Islet precursor cell (in vitro differentiated cells): Measurements from ENCODE around the gene FLRT1.

Experiments
- DNase-seq: peaks from one replicate; pipeline ENCODE4 v3.0.0-alpha.2; 2018

Gene FLRT1, protein sequence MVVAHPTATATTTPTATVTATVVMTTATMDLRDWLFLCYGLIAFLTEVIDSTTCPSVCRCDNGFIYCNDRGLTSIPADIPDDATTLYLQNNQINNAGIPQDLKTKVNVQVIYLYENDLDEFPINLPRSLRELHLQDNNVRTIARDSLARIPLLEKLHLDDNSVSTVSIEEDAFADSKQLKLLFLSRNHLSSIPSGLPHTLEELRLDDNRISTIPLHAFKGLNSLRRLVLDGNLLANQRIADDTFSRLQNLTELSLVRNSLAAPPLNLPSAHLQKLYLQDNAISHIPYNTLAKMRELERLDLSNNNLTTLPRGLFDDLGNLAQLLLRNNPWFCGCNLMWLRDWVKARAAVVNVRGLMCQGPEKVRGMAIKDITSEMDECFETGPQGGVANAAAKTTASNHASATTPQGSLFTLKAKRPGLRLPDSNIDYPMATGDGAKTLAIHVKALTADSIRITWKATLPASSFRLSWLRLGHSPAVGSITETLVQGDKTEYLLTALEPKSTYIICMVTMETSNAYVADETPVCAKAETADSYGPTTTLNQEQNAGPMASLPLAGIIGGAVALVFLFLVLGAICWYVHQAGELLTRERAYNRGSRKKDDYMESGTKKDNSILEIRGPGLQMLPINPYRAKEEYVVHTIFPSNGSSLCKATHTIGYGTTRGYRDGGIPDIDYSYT

GRCh38 chr11:64035576-64035975 is at the start of gene FLRT1:
FLRT1 (plus strand) TSS chr11:64035931; CDS start chr11:64116268, 80,337 bp downstream.
- DNase-seq, result no peak

DNA sequence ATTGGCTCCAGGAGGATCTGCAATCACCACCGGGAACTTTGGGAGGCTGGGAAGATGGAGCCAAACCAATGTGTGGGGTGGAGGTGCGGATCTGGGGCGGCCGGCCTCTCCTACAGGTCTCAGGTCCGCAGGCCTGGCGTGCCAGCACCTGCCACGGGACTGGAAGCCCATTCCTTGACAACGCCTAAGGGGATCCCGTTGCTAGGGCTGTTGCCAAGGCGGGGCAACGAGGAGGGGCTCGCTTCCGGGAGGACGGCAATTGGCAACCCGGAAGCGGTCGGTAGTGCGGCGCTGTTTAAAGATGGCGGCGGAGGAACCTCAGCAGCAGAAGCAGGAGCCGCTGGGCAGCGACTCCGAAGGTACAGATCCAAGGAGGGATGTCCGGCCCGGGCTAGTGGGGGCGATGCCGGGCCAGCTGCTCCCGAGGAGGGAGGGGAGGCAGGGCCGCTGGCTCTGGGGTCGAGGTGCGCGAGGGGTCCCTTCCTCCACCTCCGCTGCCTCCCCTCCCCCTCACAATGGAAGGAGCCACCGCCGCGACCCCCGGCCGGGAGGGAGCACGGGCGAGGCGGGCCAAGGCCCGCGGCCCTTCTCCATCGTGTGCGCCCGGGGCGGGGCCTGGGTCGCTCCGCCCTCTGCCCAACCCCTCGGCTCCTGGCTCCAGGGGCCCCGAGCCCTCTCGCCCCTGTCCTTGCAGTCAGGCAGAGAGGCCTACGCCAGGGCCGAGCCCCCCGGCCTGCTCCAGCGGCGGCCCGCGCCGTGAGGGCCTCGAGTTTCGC is 49.4 kb upstream of the FLRT1 start, which contains the start of gene OTUB1:
TSS of gene OTUB1 (plus strand) at position 283 of the 776 bp plus-strand sequence. CDS start at position 302, 19 bp downstream.
- peak; percentile 98 for DNase-seq

GRCh38 chr11:63986932-63987513 is 48.7 kb upstream of the FLRT1 start:
- no peak for DNase-seq

- no peak for DNase-seq
Observed at GRCh38 chr11:63991558-63991957, 44.2 kb upstream of the FLRT1 start.

DNA sequence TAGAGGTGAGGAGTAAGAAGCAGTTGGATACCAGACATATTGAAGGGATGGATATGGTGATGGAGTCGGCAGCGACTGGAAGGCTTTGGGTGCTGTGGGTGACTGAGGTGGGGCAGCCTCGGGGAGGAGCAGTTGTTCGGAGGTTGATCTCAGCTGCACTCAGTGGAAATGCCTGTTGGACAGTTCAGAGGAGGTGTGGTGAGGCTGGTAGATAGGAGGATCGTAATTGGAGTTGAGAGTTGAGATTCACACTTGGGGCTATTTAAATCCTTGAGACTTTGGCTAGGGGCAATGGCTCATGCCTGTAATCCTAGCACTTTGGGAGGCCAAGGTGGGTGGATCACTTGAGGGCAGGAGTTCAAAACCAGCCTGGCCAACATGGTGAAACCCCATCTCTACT is 42.6 kb upstream of the FLRT1 start:
- no peak for DNase-seq

DNA sequence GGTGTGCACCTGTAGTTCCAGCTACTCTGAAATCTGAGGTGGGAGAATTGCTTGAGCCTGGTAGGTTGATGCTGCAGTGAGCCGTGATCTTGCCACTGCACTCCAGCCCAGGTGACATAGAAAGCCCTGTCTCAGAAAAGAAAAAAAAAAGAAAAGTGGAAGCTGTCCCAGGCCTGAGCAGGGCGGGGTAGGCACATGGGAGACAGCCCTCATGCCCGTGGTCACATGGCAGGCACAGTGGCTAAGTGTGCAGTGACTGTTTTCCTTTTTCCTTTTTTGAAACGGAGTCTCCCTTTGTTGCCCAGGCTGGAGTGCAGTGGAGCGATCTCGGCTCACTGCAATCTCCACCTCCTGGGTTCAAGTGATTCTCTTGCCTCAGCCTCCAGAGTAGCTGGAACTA is 41.7 kb upstream of the FLRT1 start:
- DNase-seq, result no peak

- peak; percentile 53 for DNase-seq
Observed at GRCh38 chr11:63996512-63996911, 39.2 kb upstream of the FLRT1 start.

DNA sequence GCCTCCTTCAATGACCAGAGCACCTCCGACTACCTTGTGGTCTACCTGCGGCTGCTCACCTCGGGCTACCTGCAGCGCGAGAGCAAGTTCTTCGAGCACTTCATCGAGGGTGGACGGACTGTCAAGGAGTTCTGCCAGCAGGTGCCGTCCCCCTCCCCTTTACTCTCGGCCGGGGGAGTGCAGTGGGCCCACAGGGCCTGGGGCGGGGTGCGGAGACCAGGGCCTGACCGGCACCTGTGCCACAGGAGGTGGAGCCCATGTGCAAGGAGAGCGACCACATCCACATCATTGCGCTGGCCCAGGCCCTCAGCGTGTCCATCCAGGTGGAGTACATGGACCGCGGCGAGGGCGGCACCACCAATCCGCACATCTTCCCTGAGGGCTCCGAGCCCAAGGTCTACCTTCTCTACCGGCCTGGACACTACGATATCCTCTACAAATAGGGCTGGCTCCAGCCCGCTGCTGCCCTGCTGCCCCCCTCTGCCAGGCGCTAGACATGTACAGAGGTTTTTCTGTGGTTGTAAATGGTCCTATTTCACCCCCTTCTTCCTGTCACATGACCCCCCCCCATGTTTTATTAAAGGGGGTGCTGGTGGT is 38.5 kb upstream of the FLRT1 start:
- peak; percentile 57 for DNase-seq

GRCh38 chr11:63997801-63998337 is 37.9 kb upstream of the FLRT1 start:
- DNase-seq, result no peak

- DNase-seq, result peak; percentile 70
Observed at GRCh38 chr11:63998558-63999348, 37.0 kb upstream of the FLRT1 start.

DNA sequence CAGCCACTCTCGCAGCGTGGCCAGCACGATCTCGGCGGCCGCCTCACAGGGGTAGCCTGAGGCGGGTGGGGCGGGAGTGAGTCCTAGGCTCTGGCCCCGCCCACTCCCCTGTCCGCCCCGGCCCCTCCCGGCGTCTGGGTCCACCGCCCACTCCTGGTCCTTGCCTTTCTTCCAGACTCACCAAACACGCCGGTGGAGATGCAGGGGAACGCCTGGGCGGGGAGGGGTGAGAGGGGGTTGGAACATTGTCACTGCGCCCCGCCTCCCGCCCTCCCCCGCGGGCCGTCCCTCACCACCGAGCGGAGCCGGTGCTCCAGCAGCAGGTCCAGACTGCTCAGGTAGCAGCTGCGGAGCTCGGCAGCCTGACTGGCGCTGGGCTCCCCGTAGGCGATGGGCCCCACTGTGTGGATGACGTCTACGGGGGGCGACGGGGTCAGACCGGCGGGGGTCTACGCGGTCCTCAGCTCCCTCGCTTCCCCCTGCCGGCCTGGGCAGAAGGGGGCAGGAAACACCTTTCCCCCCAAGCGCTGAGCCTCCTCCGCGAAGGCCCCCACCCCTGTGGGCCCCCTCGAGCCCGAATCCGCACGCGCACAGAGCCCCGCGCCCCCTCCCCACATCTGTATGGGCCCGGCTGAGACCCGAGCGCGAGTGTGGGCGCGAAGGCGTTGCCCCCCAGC is 36.2 kb upstream of the FLRT1 start:
- DNase-seq, result peak; percentile 98

DNA sequence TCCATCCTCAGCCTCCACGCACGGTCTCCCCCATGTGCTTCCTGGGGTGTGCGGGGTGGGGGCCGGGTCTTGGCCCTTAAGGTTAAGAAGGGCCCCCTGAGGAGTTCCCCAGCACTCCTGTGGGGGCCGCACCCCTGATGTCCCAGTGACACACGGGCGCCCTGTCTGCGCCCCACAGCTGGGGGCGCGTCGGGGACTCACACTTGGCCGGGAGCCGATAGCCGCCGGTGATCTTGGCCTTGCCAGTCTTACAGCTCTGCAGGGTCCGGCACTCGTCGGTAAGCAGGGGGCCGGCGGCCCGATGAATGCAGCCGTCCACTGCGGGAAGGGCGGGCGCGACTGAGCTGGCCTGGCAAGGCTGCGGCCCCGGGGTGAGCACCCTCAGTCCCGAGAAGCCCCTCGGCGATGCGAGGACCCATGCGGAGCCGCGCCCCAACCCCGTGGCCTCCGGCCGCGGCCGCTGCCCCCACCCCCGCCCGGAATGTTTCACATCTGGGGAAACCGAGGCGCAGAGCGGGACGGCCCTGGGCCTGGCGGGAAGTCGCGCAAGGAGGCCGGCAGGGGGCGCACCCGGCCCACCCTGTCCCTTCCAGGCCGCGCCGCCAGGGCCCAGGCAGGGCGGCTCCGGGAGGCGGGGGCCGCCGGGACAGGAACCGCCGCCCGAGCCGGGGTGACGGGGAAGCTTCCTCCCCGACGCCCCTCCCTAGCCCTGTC is 35.5 kb upstream of the FLRT1 start:
- DNase-seq, result peak; percentile 85

DNA sequence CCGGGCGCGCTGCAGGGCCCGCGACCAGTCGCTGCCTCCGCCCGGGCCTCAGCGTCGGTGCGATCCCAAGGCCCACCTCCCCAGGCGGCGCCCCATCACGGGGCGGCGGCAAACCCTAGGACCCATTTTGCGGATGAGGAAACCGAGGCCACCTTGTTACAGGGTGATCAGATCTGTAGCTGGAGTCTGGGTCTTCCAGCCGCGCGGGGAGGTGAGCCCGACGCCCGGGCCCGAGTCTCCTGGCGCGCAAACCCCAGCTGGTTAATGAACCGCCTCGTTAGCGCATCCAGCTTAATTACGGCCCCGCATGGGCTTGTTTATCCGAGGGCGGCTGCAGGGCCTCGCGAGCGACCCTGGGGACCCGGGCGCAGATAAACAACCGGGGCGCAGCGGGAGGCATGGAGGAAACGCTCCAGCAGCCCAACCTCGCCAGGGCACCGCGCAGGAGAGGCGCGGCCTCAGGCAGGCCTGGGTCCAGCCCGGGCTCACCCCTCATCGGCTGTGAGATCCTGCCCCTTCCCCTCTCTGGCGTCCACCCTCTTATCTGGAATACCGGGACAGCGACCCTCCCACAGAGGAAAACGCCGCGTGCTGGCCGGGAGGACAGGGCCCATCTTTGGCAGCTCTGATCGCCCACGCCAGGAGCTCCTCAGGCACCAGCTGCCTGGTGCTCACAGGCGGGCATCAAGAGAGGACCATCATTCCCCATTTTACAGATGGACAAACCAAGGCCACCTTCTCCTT is 34.8 kb upstream of the FLRT1 start:
- DNase-seq, result no peak

- no peak for DNase-seq
Observed at GRCh38 chr11:64001484-64002420, 34.0 kb upstream of the FLRT1 start.

- no peak for DNase-seq
Observed at GRCh38 chr11:64003807-64004589, 31.7 kb upstream of the FLRT1 start.

DNA sequence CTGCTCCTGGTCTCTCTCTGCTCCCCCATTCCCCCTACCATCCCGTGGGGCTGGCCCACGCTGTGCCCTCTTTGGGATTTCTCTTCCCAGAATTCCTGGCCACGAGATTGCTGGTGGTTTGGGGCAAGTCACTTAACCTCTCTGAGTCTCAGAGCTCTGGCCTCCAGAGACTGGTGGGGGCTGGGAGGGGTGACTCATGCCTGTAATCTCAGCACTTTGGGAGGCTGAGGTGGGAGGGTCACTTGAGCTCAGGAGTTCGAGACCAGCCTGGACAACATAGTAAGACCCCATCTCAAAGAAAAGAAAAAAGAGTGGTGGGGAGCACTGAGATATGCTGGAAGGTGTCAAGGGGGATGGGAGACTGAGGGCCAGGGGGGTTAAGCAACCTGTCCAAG is 31.1 kb upstream of the FLRT1 start:
- DNase-seq, result no peak

GRCh38 chr11:64005691-64006090 is 30.0 kb upstream of the FLRT1 start:
- DNase-seq, result no peak
